Measurements from ENCODE around the gene ERAP2.
"Not testable (repeated sequence)": the region's sequence is repeated elsewhere in the genome, so short reads cannot be mapped to it uniquely, and the experiment has no call there.

The ERAP2 gene

DNA sequence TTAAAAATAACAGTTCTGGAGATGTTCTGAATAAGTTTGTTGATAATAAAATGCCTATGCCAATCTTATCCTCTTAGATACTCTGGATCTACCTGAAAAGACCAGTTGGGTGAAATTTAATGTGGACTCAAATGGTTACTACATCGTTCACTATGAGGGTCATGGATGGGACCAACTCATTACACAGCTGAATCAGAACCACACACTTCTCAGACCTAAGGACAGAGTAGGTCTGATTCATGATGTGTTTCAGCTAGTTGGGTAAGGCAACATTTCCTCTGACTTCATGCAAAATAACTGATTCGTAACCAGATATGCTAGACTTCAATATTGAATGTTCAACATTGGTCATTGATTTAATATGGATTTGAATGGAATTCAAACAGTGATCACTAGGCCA is 27.0 kb downstream of the ERAP2 start:
- DNase-seq = no peak

DNA sequence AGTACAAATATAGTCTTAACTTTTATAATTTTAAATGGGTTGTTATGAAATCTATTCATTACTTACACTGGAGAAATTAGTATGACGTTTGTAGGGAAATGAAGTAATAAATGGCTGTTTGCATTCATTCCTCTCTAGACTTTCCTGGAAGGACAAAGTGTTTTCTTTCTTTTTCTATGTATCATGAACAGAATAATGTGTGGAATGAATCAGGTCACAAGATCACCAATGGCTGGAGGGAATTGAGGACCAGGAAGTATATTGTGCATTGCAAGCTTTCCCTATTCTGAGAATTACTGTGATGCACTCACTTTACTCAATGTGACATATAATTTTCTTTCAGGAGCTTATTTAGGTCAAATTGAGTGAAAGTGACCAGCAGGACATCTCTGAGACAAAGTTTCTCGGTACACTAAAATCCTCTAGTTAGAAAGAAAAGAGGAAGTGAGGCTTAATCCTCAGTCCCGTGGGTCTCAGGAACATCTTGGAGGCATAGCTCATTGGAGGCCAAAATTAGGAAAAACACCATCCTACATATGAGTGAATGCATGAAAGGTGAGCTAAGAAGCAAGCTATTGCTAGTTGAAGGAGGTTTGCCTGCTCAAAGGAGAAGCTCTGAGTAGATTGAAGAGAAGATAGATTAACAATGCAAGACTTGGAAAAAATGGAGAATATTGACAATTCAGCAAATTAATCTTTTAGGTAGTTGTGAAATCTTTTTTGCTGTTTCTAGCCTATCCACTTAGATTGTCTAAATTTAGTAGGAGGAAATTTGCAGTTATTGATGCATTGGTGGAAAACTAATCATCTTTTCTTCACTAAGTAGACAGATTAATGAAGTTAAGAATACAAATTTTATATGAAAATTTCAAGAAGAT is 28.0 kb downstream of the ERAP2 start:
- no peak for DNase-seq

DNA sequence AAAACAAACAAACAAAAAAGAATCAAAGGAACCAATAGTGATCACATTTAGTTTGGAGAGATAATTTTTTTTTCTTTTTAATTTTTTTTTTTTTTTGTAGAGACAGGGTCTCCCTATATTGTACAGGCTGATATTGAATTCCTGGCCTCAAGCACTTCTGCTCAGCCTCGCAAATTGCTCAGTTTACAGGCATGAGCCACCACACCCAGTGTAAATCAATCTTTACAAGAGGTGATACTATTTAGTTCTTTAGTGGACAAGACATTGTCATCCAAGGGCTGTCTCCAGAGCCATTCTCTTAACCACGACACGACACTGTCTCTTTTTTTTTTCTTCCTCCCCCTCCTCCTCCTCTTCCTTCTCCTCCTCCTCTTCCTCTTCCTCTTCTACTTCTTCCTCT is 29.6 kb downstream of the ERAP2 start:
- no peak for DNase-seq

DNA sequence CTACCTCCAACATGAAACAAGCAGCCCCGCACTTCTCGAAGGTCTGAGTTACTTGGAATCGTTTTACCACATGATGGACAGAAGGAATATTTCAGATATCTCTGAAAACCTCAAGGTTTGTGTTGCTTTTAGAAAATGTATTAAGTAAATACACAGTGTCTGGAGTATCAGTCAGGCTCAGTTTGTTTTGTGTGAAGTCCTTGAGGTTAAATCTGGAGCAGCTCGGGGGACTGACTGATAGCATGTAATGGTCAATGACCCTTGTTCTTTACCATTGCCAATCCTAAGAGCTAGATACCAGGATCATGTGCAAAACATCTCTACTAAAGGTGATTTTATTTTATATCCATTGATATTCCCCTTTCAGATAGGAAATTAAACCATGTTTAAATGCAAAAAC is 32.7 kb downstream of the ERAP2 start:
- no peak for DNase-seq

DNA sequence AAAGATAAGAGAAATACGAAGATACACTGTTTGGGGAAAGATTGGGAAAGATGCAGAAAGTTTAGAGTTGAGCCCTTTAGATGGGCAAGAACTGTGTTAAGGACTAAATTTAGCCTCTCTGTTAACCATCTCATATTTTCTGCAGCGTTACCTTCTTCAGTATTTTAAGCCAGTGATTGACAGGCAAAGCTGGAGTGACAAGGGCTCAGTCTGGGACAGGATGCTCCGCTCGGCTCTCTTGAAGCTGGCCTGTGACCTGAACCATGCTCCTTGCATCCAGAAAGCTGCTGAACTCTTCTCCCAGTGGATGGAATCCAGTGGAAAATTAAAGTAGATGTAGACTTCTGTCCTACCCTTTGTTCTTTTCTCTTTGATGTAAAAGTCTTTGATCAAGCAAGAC is 33.1 kb downstream of the ERAP2 start:
- no peak for DNase-seq

DNA sequence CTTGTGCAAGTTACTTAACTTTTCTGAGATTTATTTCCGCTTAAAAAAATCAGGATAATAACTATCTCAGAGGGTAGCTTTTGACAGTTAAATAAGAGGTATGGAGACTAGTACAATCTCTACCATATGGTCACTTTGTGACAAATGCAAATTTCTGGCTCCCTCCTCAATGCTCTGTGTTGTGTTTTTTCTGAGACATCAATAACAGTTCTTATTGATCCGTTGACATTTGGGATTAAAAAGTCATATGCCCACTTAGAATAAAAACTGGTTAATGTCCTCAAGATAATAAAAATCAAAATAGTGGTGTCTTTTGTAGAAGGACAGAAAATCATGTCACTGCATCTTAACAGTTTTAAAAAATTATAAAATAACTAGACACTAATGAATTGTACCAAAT is 34.8 kb downstream of the ERAP2 start:
- no peak for DNase-seq

DNA sequence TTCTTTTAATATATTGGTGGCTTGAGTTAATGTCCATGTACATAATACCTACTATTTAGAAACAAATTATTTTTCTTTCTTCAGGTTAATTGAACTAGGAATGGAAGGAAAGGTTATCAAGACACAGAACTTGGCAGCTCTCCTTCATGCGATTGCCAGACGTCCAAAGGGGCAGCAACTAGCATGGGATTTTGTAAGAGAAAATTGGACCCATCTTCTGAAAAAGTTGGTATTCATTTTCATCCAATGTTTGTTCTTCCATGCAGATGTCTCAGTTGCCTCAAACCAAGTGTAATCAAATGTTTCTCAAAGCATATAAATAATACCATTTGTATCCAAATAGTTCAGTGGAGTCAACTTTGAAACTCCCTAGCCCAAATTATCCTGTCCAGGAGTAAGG is 36.9 kb downstream of the ERAP2 start:
- no peak for DNase-seq

DNA sequence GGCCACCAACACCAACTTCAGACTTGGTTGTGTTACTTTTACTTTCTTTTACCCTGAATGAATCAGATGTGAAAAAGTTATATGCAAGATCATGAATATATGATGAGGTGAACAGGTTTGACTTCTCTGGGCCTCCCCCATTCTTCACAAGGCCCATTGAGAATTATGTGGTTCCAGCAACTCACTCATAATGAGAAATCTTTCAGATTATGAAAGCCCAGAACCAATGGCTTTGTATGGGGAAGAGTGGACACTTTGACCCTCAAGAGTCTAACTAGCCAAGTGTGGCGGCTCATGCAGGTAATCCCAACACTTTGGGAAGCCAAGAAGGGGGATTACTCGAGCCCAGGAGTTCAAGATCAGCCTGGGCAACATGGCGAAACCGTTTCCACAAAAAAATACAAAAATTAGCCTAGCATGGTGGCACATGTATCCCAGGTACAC is 43.5 kb downstream of the ERAP2 start:
- no peak for DNase-seq

DNA sequence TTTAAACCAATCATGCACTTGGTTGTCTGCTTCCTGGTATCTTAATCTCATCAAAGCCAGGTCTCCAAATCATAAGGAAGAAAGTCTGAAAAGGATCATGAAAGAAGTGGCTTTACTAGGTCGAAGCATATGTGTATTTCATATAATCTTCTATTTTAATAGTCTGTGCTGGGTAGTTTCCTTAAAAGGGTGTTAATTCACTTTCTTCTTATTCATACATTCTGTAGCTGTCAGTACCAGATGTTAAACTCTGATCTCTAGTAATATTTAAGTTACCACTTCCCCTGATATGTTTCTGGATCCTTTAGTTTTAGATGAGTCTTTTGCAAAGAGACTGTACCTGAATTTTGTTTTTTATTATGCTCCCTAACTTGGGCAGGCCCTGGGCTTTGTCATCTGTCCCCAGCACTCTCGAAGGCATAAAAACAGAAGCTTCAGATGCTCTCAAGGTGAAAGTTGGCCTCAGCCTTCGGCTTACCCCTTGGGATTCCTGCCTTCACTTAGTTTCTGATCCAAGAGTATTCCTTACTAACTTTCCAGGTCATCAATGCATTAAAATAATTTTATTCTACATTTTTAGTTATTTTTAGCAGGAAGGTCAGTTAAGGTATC is 44.5 kb downstream of the ERAP2 start:
- no peak for DNase-seq

DNA sequence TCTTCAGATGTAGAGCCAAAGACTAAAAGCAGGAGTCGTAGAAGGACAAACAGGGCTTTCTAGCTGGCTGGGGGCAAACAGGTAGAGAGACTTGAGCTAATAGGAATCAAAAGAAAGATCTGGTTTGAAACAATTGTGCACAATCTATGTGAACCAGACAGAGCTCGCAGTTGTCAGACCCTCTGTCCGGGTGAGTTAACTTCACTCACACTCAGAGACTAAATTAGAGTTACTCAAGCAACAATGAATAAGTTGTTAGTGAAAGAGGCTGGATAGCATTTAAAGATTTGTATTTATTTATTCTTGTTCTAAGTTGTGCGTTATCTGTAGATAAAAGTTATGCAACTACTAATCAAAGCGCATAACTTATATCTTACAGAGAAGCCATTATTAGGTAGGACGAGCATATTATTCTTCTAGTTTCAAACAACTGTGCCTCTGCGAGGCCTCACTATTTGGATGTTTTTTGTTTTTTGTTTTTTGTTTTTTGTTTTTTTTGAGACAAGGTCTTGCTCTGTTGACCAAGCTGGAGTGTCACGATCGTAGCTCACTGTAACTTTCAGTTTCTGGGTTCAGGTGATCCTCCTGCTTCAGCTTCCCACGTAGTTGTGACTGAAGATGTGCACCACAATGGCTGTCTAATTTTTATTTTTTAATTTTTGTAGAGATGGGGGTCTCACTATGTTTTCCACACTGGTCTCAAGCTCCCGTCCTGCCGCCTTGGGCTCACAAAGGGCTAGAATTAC is 46.4 kb downstream of the ERAP2 start:
- DNase-seq = no peak

DNA sequence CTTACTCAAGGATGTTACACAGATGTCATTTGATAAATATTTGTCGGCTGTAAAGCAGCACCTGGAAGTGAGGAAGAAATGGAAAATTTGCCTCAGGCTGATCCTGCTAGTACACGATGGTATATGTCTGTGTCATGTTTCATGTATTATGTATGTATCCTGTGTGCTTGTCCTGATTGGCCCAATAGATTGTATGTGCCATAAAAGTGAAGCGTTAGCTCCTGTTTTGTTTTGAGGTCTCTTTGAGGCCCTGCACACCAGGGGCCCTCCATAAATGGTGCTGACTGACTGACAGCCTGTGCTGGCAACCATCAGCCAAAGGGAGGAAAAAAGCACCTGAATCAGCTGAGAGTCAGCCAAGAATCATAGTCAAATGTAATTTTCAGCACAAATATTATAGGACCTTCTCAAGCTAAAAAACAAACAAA is 47.7 kb downstream of the ERAP2 start:
- DNase-seq = peak in 1 of 2 experiments; percentile 57

DNA sequence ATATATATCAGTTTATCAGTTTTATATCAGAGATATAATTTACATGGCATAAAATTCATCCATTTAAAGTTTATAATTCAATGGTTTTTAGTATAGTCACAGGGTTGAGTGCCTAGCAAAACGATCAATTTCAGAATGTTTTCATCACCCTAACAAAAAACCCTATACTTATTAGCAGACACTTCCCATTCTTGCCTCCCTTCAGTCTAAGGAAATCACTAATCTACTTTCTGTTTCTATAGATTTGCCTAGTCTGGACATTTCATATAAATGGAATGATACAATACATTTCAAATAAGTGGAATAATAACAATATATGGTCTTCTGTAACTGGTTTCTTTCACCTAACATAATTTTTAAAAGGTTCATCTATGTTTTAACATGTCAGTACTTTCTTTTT is 50.0 kb downstream of the ERAP2 start:
- no peak for DNase-seq

DNA sequence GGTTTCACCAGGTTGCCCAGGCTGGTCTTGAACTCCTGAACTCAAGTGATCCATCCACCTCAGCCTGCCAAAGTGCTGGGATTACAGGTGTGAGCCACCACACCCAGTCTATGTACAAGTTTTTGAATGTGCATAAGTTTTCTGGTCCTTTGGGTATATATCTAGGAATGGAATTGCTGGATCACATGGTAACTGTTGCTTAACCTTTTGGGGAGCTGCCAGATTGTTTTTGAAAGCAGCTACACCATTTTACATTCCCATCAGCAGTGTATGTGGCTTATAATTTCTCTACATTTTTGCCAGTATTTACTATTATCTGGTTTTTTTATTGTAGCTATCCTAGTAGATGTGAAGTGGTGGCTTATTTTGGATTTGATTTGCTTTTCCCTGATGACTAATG is 50.7 kb downstream of the ERAP2 start:
- DNase-seq = no peak

DNA sequence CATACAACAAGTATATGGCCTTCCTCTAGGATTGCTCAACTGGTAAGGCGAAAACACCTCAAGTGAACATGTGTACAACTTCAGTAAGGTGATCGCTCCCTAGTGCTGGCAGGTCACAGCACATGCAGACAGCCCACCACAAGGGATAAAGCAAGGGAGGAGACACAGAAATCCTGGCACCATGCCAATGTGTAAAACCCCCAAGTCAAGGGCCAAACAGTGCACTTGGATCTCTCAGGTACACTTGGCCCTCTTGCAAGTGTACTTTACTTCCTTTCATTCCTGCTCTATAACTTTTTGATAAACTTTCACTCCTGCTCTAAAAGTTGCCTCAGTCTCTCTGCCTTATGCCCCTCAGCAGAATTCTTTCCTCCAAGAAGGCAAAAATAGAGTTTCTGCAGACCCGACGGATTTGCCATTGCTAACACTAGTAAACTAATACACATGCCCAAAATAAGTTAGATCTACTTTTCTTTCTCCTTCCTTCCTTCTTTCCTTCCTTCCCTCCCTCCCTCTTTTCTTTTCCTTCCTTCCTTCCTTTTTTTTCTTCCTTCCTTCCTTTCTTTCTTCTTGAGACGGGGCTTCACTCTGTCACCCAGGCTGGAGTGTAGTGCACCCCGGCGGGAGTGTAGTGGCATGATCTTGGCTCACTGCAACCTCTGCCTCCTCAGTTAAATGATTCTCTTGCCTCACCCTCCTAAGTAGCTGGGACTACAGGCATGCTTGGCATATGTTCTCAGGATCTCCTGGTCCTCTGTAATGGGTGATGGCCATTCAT is 52.8 kb downstream of the ERAP2 start:
- no peak for DNase-seq

DNA sequence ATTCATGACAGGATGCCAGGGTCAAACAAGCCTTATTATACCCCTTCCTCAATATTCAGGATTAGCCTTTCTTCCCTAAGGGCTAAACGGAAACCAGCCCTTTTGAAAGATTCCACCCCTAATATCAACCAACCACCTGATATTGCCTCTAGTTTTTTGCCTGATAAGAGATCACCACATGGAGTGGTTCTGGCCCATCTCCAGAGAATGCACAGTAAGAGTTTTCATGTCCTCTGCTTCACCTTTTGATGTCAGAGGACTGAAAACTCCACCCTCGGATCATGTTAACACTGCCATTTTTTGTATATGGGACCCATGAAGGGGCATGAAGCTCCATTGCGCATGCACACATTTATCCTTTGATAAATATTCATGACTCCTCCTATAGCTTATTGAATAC is 53.8 kb downstream of the ERAP2 start:
- DNase-seq = no peak

DNA sequence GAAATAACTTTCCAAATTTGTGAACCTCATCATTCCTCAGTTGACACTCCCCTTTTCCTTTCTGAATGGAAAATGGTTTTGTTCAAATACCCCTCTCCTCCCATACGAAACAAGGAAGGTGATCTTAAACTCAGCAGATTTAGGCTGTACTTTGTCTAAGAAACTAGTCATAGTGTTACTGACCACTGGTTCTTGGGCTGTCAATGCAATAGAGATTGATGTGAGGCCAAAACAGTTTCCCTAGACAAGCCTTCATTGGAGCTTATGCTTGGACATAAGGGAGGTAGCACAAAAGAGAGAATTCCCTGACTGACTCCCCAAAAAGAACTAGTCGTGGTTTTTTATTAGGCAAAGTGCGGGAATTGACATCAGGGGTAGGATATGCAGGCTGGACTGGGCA is 54.3 kb downstream of the ERAP2 start:
- DNase-seq = no peak

DNA sequence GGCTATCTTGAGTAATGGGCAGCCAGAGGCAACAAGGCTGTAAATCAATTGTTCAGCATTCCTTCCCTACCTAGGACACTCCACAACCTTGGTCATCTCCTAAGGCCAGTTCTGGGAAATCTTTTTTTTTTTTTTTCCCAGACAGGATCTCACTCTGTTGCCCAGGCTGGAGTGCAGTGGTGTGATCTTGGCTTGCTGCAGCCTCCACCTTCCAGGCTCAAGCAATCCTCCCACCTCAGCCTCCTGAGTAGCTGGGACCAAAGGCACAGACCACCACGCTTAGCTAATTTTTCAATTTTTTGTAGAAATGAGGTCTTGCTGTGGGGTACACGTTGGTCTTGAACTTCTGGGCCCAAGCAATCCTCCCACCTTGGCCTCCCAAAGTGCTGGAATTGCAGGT is 54.7 kb downstream of the ERAP2 start:
- not testable (repeated sequence) for DNase-seq

DNA sequence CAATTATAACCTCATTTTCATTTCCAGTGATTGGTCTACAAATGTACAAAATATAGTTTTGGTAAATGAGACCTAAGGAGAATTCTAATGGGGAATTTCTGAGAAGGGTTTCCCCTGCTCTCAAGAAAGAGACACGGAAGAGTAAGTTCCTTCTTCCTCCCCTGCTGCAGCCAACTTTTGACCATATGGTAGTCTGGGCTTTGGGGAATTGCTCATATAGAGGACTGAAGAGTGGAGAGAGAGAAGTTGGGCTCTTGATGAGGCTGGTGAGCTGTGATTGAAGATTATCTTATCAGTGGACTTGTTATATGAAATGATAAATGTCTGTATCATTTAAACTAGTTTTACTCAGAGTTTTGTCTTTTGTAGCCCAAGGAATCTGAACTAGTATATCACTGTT is 55.3 kb downstream of the ERAP2 start:
- DNase-seq = no peak

DNA sequence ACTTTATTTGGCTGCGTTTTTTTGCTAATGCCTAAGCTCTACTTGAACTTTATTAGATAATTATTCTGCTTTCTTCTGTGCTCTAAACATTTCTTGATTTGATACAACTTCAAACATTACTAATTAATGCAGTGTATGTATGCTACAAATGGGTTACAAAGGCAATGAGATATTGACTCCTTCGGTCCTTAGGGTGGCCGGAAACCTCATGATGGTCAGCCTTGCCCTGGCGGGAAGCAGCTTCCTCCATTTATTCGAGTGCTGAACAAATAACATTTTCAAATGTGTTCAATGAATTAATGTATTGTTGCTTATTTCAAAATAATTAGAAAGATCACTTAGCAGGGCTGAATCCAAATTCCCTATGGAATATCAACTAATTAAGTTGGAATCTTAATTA is 55.7 kb downstream of the ERAP2 start:
- no peak for DNase-seq

DNA sequence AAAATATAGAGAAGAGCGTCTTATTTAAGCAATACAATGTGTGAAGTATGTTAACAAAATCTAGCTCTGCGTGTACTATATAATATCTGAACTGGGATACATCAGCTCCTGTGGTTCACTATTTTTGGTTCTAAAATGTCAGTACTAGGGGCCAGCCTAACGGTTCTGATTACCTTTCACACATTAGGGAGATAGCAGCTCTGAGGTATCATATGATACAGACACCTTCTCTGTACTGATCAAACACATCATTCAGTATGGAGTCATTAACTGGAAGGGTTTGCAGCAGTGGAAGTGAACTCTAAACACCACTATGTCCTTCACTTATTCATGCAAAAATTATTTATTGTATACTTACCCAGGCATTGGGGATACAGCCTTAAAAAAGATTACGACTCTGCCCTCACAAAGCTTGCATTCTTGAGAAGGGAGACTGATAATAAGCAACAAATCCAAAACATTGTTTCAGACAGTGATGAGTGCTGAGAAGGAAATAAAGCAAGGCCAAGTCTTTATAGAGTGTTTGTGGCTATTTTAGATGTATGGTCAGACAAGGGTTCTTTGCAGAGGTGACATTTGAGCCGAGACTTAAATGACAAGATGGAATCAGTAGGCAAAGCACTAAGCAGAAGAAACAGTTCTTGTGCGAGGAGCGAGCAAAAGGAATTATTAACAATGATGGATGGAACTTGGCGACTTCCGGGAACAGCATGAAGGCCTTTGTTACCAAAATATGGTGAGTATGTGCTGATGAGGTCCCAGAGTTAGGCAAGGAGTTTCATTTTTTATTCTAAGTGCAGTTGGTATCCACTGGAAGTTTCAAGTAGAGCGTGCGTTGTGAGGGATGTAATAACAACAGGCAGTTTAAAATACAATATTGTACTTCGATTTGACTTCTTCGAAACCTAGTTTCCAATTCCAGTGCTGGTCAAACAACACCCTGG is 57.7 kb downstream of the ERAP2 start:
- no peak for DNase-seq

DNA sequence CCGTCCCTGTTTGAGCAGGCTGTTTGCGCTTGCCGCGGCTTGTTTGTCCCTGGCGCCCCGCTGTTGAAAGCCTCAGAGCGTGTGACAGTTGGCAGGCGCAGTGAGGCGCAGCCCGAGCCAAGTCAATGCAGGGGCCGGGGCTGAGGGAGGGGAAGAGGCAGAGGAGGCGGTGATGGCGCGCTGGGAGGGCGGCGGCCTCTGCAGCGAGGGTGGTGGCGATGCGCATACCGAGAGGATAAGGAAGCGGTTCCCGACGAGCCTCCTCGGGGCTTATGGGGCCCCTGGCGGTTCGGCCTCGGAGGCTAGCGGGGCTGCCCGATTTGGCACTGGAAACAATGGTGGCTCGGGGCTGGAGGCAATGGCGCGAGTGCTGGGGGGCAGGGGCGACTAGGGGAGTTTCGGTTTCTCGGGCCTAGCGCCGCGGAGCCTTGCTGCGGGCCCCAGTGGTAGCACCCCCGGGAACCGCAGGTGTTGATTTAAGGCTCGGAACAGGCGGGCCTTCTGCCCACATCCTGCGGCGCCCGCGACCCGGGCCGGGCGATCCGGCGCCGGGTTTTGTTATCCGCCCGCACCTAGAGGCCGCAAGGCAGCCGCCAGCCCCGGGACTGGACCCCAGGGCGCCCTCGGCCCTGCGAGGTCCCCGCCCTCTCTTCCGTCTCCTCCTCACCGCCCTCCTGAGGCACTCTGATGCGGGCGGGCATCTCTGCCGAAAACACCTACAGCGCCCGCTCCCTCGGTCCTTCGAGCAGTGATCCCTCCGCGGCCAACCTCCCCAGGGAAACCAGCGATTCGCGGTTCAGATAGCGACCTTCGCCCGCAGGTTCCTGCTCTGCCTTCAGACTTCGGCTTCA is 58.6 kb downstream of the ERAP2 start:
- DNase-seq = peak; percentile 53 to 91

All from cerebellar nuclear complex (tissue), 1 donor.